ENCODE results near the gene MLANA.

The MLANA gene

GRCh38 chr9:5900622-5901021 is 9.9 kb downstream of the MLANA start:
- H3K27ac ChIP-seq, result no peak overlapping the region
- TF ChIP-seq CTCF (conservative IDR thresholded peaks at IDR 0.05), result no peak

GRCh38 chr9:5902377-5902776 is 11.7 kb downstream of the MLANA start:
- TF ChIP-seq CTCF (conservative IDR thresholded peaks at IDR 0.05), result no peak
- H3K27ac ChIP-seq, result no peak overlapping the region

- TF ChIP-seq CTCF (conservative IDR thresholded peaks at IDR 0.05), result no peak
- H3K27ac ChIP-seq, result no peak overlapping the region
These were observed 18.2 kb downstream of the MLANA start for GRCh38 chr9:5908918-5909317.

- no peak for TF ChIP-seq CTCF (conservative IDR thresholded peaks at IDR 0.05)
- no peak overlapping the region for H3K27ac ChIP-seq
These were observed 19.3 kb downstream of the MLANA start for GRCh38 chr9:5909976-5910375.

GRCh38 chr9:5910413-5911057 is 19.8 kb downstream of the MLANA start:
- TF ChIP-seq CTCF (conservative IDR thresholded peaks at IDR 0.05), result no peak
- no peak overlapping the region for H3K27ac ChIP-seq

- H3K27ac ChIP-seq, result no peak overlapping the region
- no peak for TF ChIP-seq CTCF (conservative IDR thresholded peaks at IDR 0.05)
These were observed 24.7 kb downstream of the MLANA start for GRCh38 chr9:5915438-5915837.

GRCh38 chr9:5917273-5917672 is 26.6 kb downstream of the MLANA start:
- no peak for TF ChIP-seq CTCF (conservative IDR thresholded peaks at IDR 0.05)
- no peak overlapping the region for H3K27ac ChIP-seq

All from VCaP (cell line).